ENCODE measurements around the gene PCGF5. TPM values are rescaled to one million over a fixed set of nuclear protein-coding genes. Genes with fewer than 3 reads are reported as not detected.

Gene PCGF5
- total RNA-seq, 4 donors from 2014 or later, result 26.3 to 94.1 (median 57.0) TPM

- WGBS, 2 donors (ENCODE audit: low coverage in 1 of 2), result 21 to 38% methylated on average over 1 of the region's 1 CpG
- Histone ChIP-seq H3K27ac (peak overlapping the region; percentile 60 to 69 (median 67)), H3K4me3 (no peak overlapping the region), H3K9me3 (no peaks in the 10 kb centered on the region), H3K4me1 (peaks cover 5 to 32% (median 17%) of the 10 kb centered on the region in 4 donors), H3K36me3 (no peaks in the 10 kb centered on the region), H3K27me3 (no peaks in the 10 kb centered on the region)
- intact Hi-C loops (cut with DNase I; ENCODE audit: low total_unique reads) (no loop called here), in situ Hi-C loops (cut with MboI; ENCODE audit: low pct_ligation_motif_present in 1 of 4, low pct_unique_long_range_greater_than_20kb in 1 of 4, low sequenced_read_pairs in 3 of 4) (no loop called here)
- DNase-seq, result no peak
- peak in 1 of 3 donors; percentile 52 for TF ChIP-seq POLR2AphosphoS5 (IDR thresholded peaks at IDR 0.05)
- no peak for TF ChIP-seq EP300 (IDR thresholded peaks at IDR 0.05; ENCODE audit: low read depth)
Observed at GRCh38 chr10:91198781-91199180, 21.7 kb upstream of the PCGF5 start.

GRCh38 chr10:91200314-91201212, 19.9 kb upstream of the PCGF5 start:
- WGBS, 2 donors (ENCODE audit: low coverage in 1 of 2), result 46 to 63% methylated on average over 3 to 5 of the region's 5 CpGs

GRCh38 chr10:91201213-91201996, 19.1 kb upstream of the PCGF5 start:
- Histone ChIP-seq H3K27me3 (no peaks in the 10 kb centered on the region), H3K9me3 (no peaks in the 10 kb centered on the region), H3K4me3 (no peak overlapping the region), H3K36me3 (no peaks in the 10 kb centered on the region), H3K27ac (peak overlapping the region in 3 of 4 donors; percentile 17 to 69 (median 41)), H3K4me1 (peaks cover 5 to 38% (median 21%) of the 10 kb centered on the region in 4 donors)
- intact Hi-C loops (cut with DNase I; ENCODE audit: low total_unique reads), result no loop called here
- in situ Hi-C loops (cut with MboI; ENCODE audit: low pct_ligation_motif_present in 1 of 4, low pct_unique_long_range_greater_than_20kb in 1 of 4, low sequenced_read_pairs in 3 of 4), result no loop called here
- DNase-seq, result no peak
- no peak for TF ChIP-seq CTCF (IDR thresholded peaks at IDR 0.05)
- TF ChIP-seq POLR2AphosphoS5 (IDR thresholded peaks at IDR 0.05), result no peak
- no peak for TF ChIP-seq EP300 (IDR thresholded peaks at IDR 0.05; ENCODE audit: low read depth)
- no peak for TF ChIP-seq POLR2A (IDR thresholded peaks at IDR 0.05)
- 42 to 45% methylated on average over 2 to 3 of the region's 3 CpGs for WGBS, 2 donors (ENCODE audit: low coverage in 1 of 2)

More at GRCh38 chr10:91200314-91201212, 19.9 kb upstream of the PCGF5 start:
- H3K27ac ChIP-seq, result peak overlapping the region in 3 of 4 donors; percentile 17 to 69 (median 41)
- no peak for DNase-seq
- H3K27me3 ChIP-seq, result no peaks in the 10 kb centered on the region
- H3K4me1 ChIP-seq, result peaks cover 5 to 32% (median 17%) of the 10 kb centered on the region in 4 donors
- no peak for TF ChIP-seq POLR2A (IDR thresholded peaks at IDR 0.05)
- no peak for TF ChIP-seq EP300 (IDR thresholded peaks at IDR 0.05; ENCODE audit: low read depth)
- TF ChIP-seq CTCF (IDR thresholded peaks at IDR 0.05), result no peak
- TF ChIP-seq POLR2AphosphoS5 (IDR thresholded peaks at IDR 0.05), result no peak
- H3K4me3 ChIP-seq, result no peak overlapping the region
- H3K36me3 ChIP-seq, result no peaks in the 10 kb centered on the region
- intact Hi-C loops (cut with DNase I; ENCODE audit: low total_unique reads), result no loop called here
- H3K9me3 ChIP-seq, result no peaks in the 10 kb centered on the region
- in situ Hi-C loops (cut with MboI; ENCODE audit: low pct_ligation_motif_present in 1 of 4, low pct_unique_long_range_greater_than_20kb in 1 of 4, low sequenced_read_pairs in 3 of 4), result no loop called here

- intact Hi-C loops (cut with DNase I; ENCODE audit: low total_unique reads), result no loop called here
- H3K4me1 ChIP-seq, result peaks cover 0 to 41% (median 14%) of the 10 kb centered on the region in 4 donors
- no peaks in the 10 kb centered on the region for H3K27me3 ChIP-seq
- H3K4me3 ChIP-seq, result no peak overlapping the region
- 0 to 8% methylated on average over 1 of the region's 1 CpG for WGBS, 2 donors (ENCODE audit: low coverage in 1 of 2)
- no peak for DNase-seq
- no peak overlapping the region for H3K27ac ChIP-seq
- no peaks in the 10 kb centered on the region for H3K9me3 ChIP-seq
- no peak for TF ChIP-seq POLR2A (IDR thresholded peaks at IDR 0.05)
- no peak for TF ChIP-seq EP300 (IDR thresholded peaks at IDR 0.05; ENCODE audit: low read depth)
- no peak for TF ChIP-seq CTCF (IDR thresholded peaks at IDR 0.05)
- no peak for TF ChIP-seq POLR2AphosphoS5 (IDR thresholded peaks at IDR 0.05)
- in situ Hi-C loops (cut with MboI; ENCODE audit: low pct_ligation_motif_present in 1 of 4, low pct_unique_long_range_greater_than_20kb in 1 of 4, low sequenced_read_pairs in 3 of 4), result no loop called here
- H3K36me3 ChIP-seq, result no peaks in the 10 kb centered on the region
Observed at GRCh38 chr10:91206427-91206826, 14.0 kb upstream of the PCGF5 start.

Measured in transverse colon (tissue), 4 donors.